HEK293 (cell line): ENCODE results near the gene WFDC1.
A peak's percentile ranks its signal among the peaks of the same experiment; 100 is the strongest.

Experiments used
- CTCF ChIA-PET: fragments of 350-600 bp; formaldehyde crosslinking; extraction: SDS; loops from one replicate; lab custom pipeline; 2021; ENCODE audit warnings: antibody characterized with exemption; lab: Yijun Ruan, JAX
- POLR2A ChIA-PET: fragments of 300-600 bp; formaldehyde crosslinking; extraction: SDS; loops from one replicate; lab custom pipeline; 2020; ENCODE audit warnings: antibody characterized with exemption, inconsistent platforms; lab: Yijun Ruan, JAX
- H3K27ac ChIP-seq: fragments of 200-500 bp; sonication (Bioruptor generic); 2 replicates; pipeline ENCODE4 v1.5.1; 2014; ENCODE audit warnings: low read depth, low read length, control low read depth, inconsistent platforms; ENCODE audit errors: extremely low read depth
- H3K36me3 ChIP-seq, 2 experiments: fragments of 200-500 bp in 1 of 2; sonication (Bioruptor generic) in 1 of 2; 1 replicate in 1 of 2; 2 replicates in 1 of 2; pipeline ENCODE4 v1.5.1; 2014 to 2017; ENCODE audit warnings: inconsistent platforms in 2 of 2, low read length in 2 of 2; ENCODE audit not compliant: control insufficient read depth in 2 of 2, insufficient read depth in 1 of 2
- H3K4me1 ChIP-seq: fragments of 200-500 bp; sonication (Bioruptor generic); 2 replicates; pipeline ENCODE4 v1.5.1; 2014; ENCODE audit warnings: mild to moderate bottlenecking, low read length, inconsistent platforms; ENCODE audit not compliant: control insufficient read depth, insufficient read depth
- H3K4me3 ChIP-seq: 2 replicates; pipeline ENCODE4 v1.5.1; 2011; ENCODE audit warnings: low read depth, mild to moderate bottlenecking, control low read depth, low read length, moderate library complexity
- H3K9me3 ChIP-seq: fragments of 200-500 bp; sonication (Bioruptor generic); 2 replicates; pipeline ENCODE4 v1.5.1; 2014; ENCODE audit warnings: low read depth, low read length, inconsistent platforms; ENCODE audit not compliant: control insufficient read depth, insufficient read depth
- GLIS1 ChIP-seq: fragments of 450-650 bp; formaldehyde crosslinking; IDR thresholded peaks from 2 replicates; pipeline ENCODE4 v1.5.1; 2016; ENCODE audit warnings: missing biosample characterization, missing genetic modification characterization
- HOXC10 ChIP-seq: sonication (generic); formaldehyde crosslinking; IDR thresholded peaks from 2 replicates; pipeline ENCODE4 v1.8.1; 2023; ENCODE audit warnings: mild to moderate bottlenecking, missing genetic modification reagents
- HOXD13 ChIP-seq: sonication (generic); formaldehyde crosslinking; IDR thresholded peaks from 2 replicates; pipeline ENCODE4 v1.8.0; 2022; ENCODE audit warnings: missing genetic modification reagents, borderline replicate concordance
- IKZF3 ChIP-seq: fragments of 450-650 bp; IDR thresholded peaks from 2 replicates; pipeline ENCODE4 v1.5.0; 2018; ENCODE audit warnings: missing biosample characterization, mild to moderate bottlenecking, missing genetic modification characterization, moderate library complexity
- KLF10 ChIP-seq: fragments of 450-650 bp; IDR thresholded peaks from 2 replicates; pipeline ENCODE4 v1.5.1; 2018; ENCODE audit warnings: missing biosample characterization, mild to moderate bottlenecking, missing genetic modification characterization
- MEIS1 ChIP-seq: sonication (generic); formaldehyde crosslinking; IDR thresholded peaks from 2 replicates; pipeline ENCODE4 v1.8.1; 2022; ENCODE audit warnings: missing genetic modification reagents, mild to moderate bottlenecking, borderline replicate concordance
- SP3 ChIP-seq: fragments of 450-650 bp; formaldehyde crosslinking; IDR thresholded peaks from 2 replicates; pipeline ENCODE4 v1.5.1; 2016; ENCODE audit warnings: missing biosample characterization, missing genetic modification characterization
- ZIC2 ChIP-seq: fragments of 450-650 bp; formaldehyde crosslinking; IDR thresholded peaks from 2 replicates; pipeline ENCODE4 v1.5.1; 2016; ENCODE audit warnings: missing biosample characterization, missing genetic modification characterization
- ZNF146 ChIP-seq: fragments of 450-650 bp; formaldehyde crosslinking; IDR thresholded peaks from 2 replicates; pipeline ENCODE4 v1.5.1; 2016; ENCODE audit warnings: missing biosample characterization, missing genetic modification characterization
- ZNF155 ChIP-seq: fragments of 450-650 bp; formaldehyde crosslinking; IDR thresholded peaks from 2 replicates; pipeline ENCODE4 v1.5.1; 2016; ENCODE audit warnings: missing biosample characterization, missing genetic modification characterization
- ZNF175 ChIP-seq: fragments of 450-650 bp; formaldehyde crosslinking; IDR thresholded peaks from 2 replicates; pipeline ENCODE4 v1.5.1; 2016; ENCODE audit warnings: missing biosample characterization, missing genetic modification characterization
- ZNF2 ChIP-seq: fragments of 450-650 bp; formaldehyde crosslinking; IDR thresholded peaks from 2 replicates; pipeline ENCODE4 v1.5.1; 2016; ENCODE audit warnings: missing biosample characterization, missing genetic modification characterization
- ZNF26 ChIP-seq: fragments of 450-650 bp; formaldehyde crosslinking; IDR thresholded peaks from 2 replicates; pipeline ENCODE4 v1.5.1; 2016; ENCODE audit warnings: missing biosample characterization, missing genetic modification characterization
- ZNF311 ChIP-seq: fragments of 450-650 bp; formaldehyde crosslinking; IDR thresholded peaks from 2 replicates; pipeline ENCODE4 v1.5.1; 2017; ENCODE audit warnings: missing biosample characterization, missing genetic modification characterization, borderline replicate concordance
- ZNF510 ChIP-seq: fragments of 450-650 bp; formaldehyde crosslinking; IDR thresholded peaks from 2 replicates; pipeline ENCODE4 v1.5.1; 2018; ENCODE audit warnings: mild to moderate bottlenecking, missing genetic modification characterization, missing biosample characterization; ENCODE audit not compliant: insufficient replicate concordance
- ZNF514 ChIP-seq: fragments of 450-650 bp; formaldehyde crosslinking; IDR thresholded peaks from 2 replicates; pipeline ENCODE4 v1.5.1; 2016; ENCODE audit warnings: missing biosample characterization, missing genetic modification characterization
- ZNF548 ChIP-seq: fragments of 450-650 bp; formaldehyde crosslinking; IDR thresholded peaks from 2 replicates; pipeline ENCODE4 v1.5.1; 2016; ENCODE audit warnings: missing biosample characterization, missing genetic modification characterization
- ZNF555 ChIP-seq: fragments of 450-650 bp; formaldehyde crosslinking; conservative IDR thresholded peaks from 2 replicates; pipeline ENCODE4 v1.5.1; 2017; ENCODE audit warnings: missing biosample characterization, mild to moderate bottlenecking, missing genetic modification characterization, inconsistent platforms
- ZNF596 ChIP-seq: fragments of 450-650 bp; IDR thresholded peaks from 2 replicates; pipeline ENCODE4 v1.5.0; 2018; ENCODE audit warnings: missing biosample characterization, mild to moderate bottlenecking, missing genetic modification characterization, moderate library complexity
- ZNF629 ChIP-seq: fragments of 450-650 bp; formaldehyde crosslinking; IDR thresholded peaks from 2 replicates; pipeline ENCODE4 v1.5.1; 2017; ENCODE audit warnings: missing biosample characterization, missing genetic modification characterization
- ZNF664 ChIP-seq: fragments of 450-650 bp; formaldehyde crosslinking; IDR thresholded peaks from 2 replicates; pipeline ENCODE4 v1.5.1; 2016; ENCODE audit warnings: missing biosample characterization, missing genetic modification characterization

The WFDC1 gene

DNA sequence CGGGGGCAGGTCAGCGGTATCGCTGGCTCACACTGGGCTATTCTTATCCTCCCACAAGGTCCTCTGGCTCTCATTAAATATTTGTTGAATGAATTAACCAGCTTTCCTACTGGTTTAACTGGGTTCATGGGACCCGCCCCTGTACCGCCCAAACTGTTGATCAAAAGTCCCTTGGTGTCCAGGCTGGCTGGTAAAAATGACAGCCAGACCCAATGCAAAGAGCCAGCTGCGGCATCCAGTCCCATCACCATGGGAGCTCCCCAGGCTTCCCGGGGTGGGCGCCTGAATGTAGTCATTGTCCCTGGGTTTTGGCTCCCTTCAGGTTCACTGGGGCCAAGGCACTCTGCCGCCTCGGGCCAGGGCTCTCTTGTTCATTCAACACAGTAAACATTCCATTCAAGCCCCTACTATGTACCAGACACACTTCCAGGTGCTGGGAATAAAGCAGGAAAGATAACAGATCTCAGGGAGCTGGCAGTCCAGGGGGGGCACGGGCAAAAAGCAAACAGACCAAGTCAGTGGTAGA, 62.0 kb downstream of the WFDC1 start:
- no peaks in the 10 kb centered on the region for H3K4me1 ChIP-seq
- no peaks in the 10 kb centered on the region for H3K36me3 ChIP-seq
- no peaks in the 10 kb centered on the region for H3K9me3 ChIP-seq
- CTCF ChIA-PET, result no interaction called here
- no peak for TF ChIP-seq MEIS1 (CRISPR knock-in tag)
- peak; percentile 15; the same call in 1 of the 2 replicates for TF ChIP-seq GLIS1 (tag by site-specific recombination)
- TF ChIP-seq ZIC2 (tag by site-specific recombination), result 0 out of 2 replicates have a peak, but pooled peaks have one; percentile 9
- POLR2A ChIA-PET, result no interaction called here
- H3K27ac ChIP-seq, result no peak overlapping the region
- H3K4me3 ChIP-seq, result no peak overlapping the region

GRCh38 chr16:84357191-84357651, 62.5 kb downstream of the WFDC1 start:
- CTCF ChIA-PET, result no interaction called here
- TF ChIP-seq ZNF596 (tag by site-specific recombination) (no peak), ZNF155 (tag by site-specific recombination) (no peak), ZNF664 (tag by site-specific recombination) (no peak), ZNF2 (tag by site-specific recombination) (no peak), ZNF514 (tag by site-specific recombination) (no peak), HOXC10 (no peak), ZNF629 (tag by site-specific recombination) (no peak), IKZF3 (tag by site-specific recombination) (no peak), ZNF26 (no peak), ZNF146 (tag by site-specific recombination) (no peak), HOXD13 (CRISPR knock-in tag) (no peak), ZNF175 (tag by site-specific recombination) (no peak), SP3 (no peak), ZNF548 (tag by site-specific recombination) (no peak), ZNF510 (tag by site-specific recombination) (no peak), KLF10 (tag by site-specific recombination) (no peak), ZNF311 (tag by site-specific recombination) (no peak)
- TF ChIP-seq, all 188 proteins: peak for 0
- Histone ChIP-seq H3K4me1 (no peaks in the 10 kb centered on the region), H3K27ac (no peak overlapping the region), H3K36me3 (no peaks in the 10 kb centered on the region), H3K9me3 (no peaks in the 10 kb centered on the region), H3K4me3 (no peak overlapping the region)
- POLR2A ChIA-PET, result no interaction called here

GRCh38 chr16:84358601-84359295, 64.1 kb downstream of the WFDC1 start:
- CTCF ChIA-PET, result interaction anchor here (0.5 to 1.1 kb wide), 2 partner anchors 51 to 82 kb away, joined by 4 read pairs; no protein-coding TSS in a partner anchor
- POLR2A ChIA-PET, result no interaction called here

More at GRCh38 chr16:84358601-84359295, 64.1 kb downstream of the WFDC1 start:
- H3K9me3 ChIP-seq, result no peaks in the 10 kb centered on the region
- H3K4me3 ChIP-seq, result no peak overlapping the region
- TF ChIP-seq ZNF555 (tag by site-specific recombination), result no peak
- H3K4me1 ChIP-seq, result no peaks in the 10 kb centered on the region
- no peaks in the 10 kb centered on the region for H3K36me3 ChIP-seq
- no peak overlapping the region for H3K27ac ChIP-seq
